ENCODE data around the gene PLCD3. TPM values are rescaled to one million over a fixed set of nuclear protein-coding genes. Genes with fewer than 3 reads are reported as not detected.

The PLCD3 gene
- total RNA-seq, 5 donors from 2014 or later (not counting 1 experiment from before 2014, with no cell fraction given): 3.1 to 9.9 (median 4.8) TPM

GRCh38 chr17:45132572-45133463 lies 503 bp upstream of the PLCD3 start:
- DNase-seq (peak; percentile 32 to 82 (median 62)), ATAC-seq (replicated peaks in 1 of 4) (peak; percentile 29 to 44 (median 36))
- Histone ChIP-seq H3K27ac (ENCODE audit: low read length) (peak overlapping the region; percentile 96), H3K9me3 (no peaks in the 10 kb centered on the region), H3K4me3 (ENCODE audit: control insufficient read depth in 1 of 2, extremely low read depth in 1 of 2, low read length in 1 of 2) (peak overlapping the region; percentile 83 to 100), H3K27me3 (replicated peaks in 1 of 2; ENCODE audit: control insufficient read depth in 2 of 2, extremely low read depth in 1 of 2, insufficient read depth in 2 of 2, low read length in 1 of 2) (peaks cover 0 to 16% of the 10 kb centered on the region in 2 experiments), H3K36me3 (ENCODE audit: control insufficient read depth in 2 of 2, extremely low read depth in 1 of 2, insufficient read depth in 1 of 2, low read length in 1 of 2) (peaks cover 0 to under 1% of the 10 kb centered on the region in 2 donors), H3K4me1 (ENCODE audit: control insufficient read depth in 1 of 2, extremely low read depth in 1 of 2, insufficient read depth in 2 of 2, low read length in 2 of 2) (peaks cover 0 to 33% of the 10 kb centered on the region in 2 experiments)
- peak overlapping the region; percentile 59 to 89 for H3K27ac Mint-ChIP-seq
- ChIA-PET CTCF (interaction anchor here (0.7 to 0.9 kb wide), 3 partner anchors 28 to 121 kb away, joined by 3 to 8 read pairs (median 6); no protein-coding TSS in a partner anchor), POLR2A (interaction anchor here in 1 of 2 donors (0.7 kb wide), 1 partner anchor 41 kb away, joined by 15 read pairs; no protein-coding TSS in a partner anchor)
- H3K27me3 Mint-ChIP-seq: no peaks in the 10 kb centered on the region
- H3K4me1 Mint-ChIP-seq: peaks cover 17 to 23% (median 21%) of the 10 kb centered on the region in 3 donors
- no peaks in the 10 kb centered on the region for H3K9me3 Mint-ChIP-seq
- peak overlapping the region; percentile 87 to 91 (median 89) for H3K4me3 Mint-ChIP-seq
- H3K36me3 Mint-ChIP-seq: no peaks in the 10 kb centered on the region
- 2% methylated on average over 53 of the region's 71 CpGs for WGBS (ENCODE audit: insufficient coverage)

GRCh38 chr17:45131616-45132319 lies 547 bp downstream of the PLCD3 start:
- peak in 2 of 4 experiments; percentile 0 to 1 for ATAC-seq (replicated peaks in 1 of 4)

GRCh38 chr17:45130681-45131615 lies 1.4 kb downstream of the PLCD3 start:
- no peak overlapping the region for H3K27ac ChIP-seq (ENCODE audit: low read length)
- Mint-ChIP-seq H3K4me3 (peak overlapping the region; percentile 62 to 87 (median 66)), H3K9me3 (no peaks in the 10 kb centered on the region), H3K36me3 (no peaks in the 10 kb centered on the region), H3K27me3 (no peaks in the 10 kb centered on the region), H3K27ac (peak overlapping the region in 1 of 2 donors; percentile 39), H3K4me1 (peaks cover 10 to 16% (median 15%) of the 10 kb centered on the region in 3 donors)
- peaks cover 0 to 21% of the 10 kb centered on the region in 2 experiments for H3K4me1 ChIP-seq (ENCODE audit: control insufficient read depth in 1 of 2, extremely low read depth in 1 of 2, insufficient read depth in 2 of 2, low read length in 2 of 2)
- WGBS (ENCODE audit: insufficient coverage): 80% methylated on average over 16 of the region's 17 CpGs
- ChIA-PET POLR2A (no interaction called here), CTCF (interaction anchor here in 1 of 2 donors (0.6 kb wide), 1 partner anchor 63 kb away, joined by 9 read pairs; no protein-coding TSS in a partner anchor)
- DNase-seq: no peak
- no peaks in the 10 kb centered on the region for H3K36me3 ChIP-seq (ENCODE audit: control insufficient read depth in 2 of 2, extremely low read depth in 1 of 2, insufficient read depth in 1 of 2, low read length in 1 of 2)
- no peak for ATAC-seq (replicated peaks in 1 of 4)
- no peak overlapping the region for H3K4me3 ChIP-seq (ENCODE audit: control insufficient read depth in 1 of 2, extremely low read depth in 1 of 2, low read length in 1 of 2)
- H3K9me3 ChIP-seq: no peaks in the 10 kb centered on the region
- peaks cover 0 to 16% of the 10 kb centered on the region in 2 experiments for H3K27me3 ChIP-seq (replicated peaks in 1 of 2; ENCODE audit: control insufficient read depth in 2 of 2, extremely low read depth in 1 of 2, insufficient read depth in 2 of 2, low read length in 1 of 2)

More at GRCh38 chr17:45131616-45132319, 547 bp downstream of the PLCD3 start:
- CTCF ChIA-PET: no interaction called here
- H3K4me1 ChIP-seq (ENCODE audit: control insufficient read depth in 1 of 2, extremely low read depth in 1 of 2, insufficient read depth in 2 of 2, low read length in 2 of 2): peaks cover 0 to 30% of the 10 kb centered on the region in 2 experiments
- peak overlapping the region; percentile 62 to 87 (median 66) for H3K4me3 Mint-ChIP-seq
- H3K4me3 ChIP-seq (ENCODE audit: control insufficient read depth in 1 of 2, extremely low read depth in 1 of 2, low read length in 1 of 2): peak overlapping the region; percentile 39 to 100
- H3K9me3 Mint-ChIP-seq: no peaks in the 10 kb centered on the region
- peak overlapping the region in 1 of 2 donors; percentile 6 for H3K27ac Mint-ChIP-seq
- H3K9me3 ChIP-seq: no peaks in the 10 kb centered on the region
- POLR2A ChIA-PET: no interaction called here
- 16% methylated on average over 36 of the region's 46 CpGs for WGBS (ENCODE audit: insufficient coverage)
- peak overlapping the region; percentile 17 for H3K27ac ChIP-seq (ENCODE audit: low read length)
- peak in 25 of 35 experiments; percentile 17 to 61 (median 34) for DNase-seq
- H3K36me3 Mint-ChIP-seq: no peaks in the 10 kb centered on the region
- no peaks in the 10 kb centered on the region for H3K36me3 ChIP-seq (ENCODE audit: control insufficient read depth in 2 of 2, extremely low read depth in 1 of 2, insufficient read depth in 1 of 2, low read length in 1 of 2)
- no peaks in the 10 kb centered on the region for H3K27me3 Mint-ChIP-seq
- peaks cover 17 to 23% (median 21%) of the 10 kb centered on the region in 3 donors for H3K4me1 Mint-ChIP-seq
- peaks cover 0 to 16% of the 10 kb centered on the region in 2 experiments for H3K27me3 ChIP-seq (replicated peaks in 1 of 2; ENCODE audit: control insufficient read depth in 2 of 2, extremely low read depth in 1 of 2, insufficient read depth in 2 of 2, low read length in 1 of 2)

- H3K27ac Mint-ChIP-seq: peak overlapping the region in 1 of 2 donors; percentile 39
- peak overlapping the region in 2 of 3 donors; percentile 9 to 46 for H3K4me3 Mint-ChIP-seq
Measured at GRCh38 chr17:45129940-45130680, 2.2 kb downstream of the PLCD3 start.

GRCh38 chr17:45129426-45129939 lies 2.8 kb downstream of the PLCD3 start:
- Histone ChIP-seq H3K27me3 (replicated peaks in 1 of 2; ENCODE audit: control insufficient read depth in 2 of 2, extremely low read depth in 1 of 2, insufficient read depth in 2 of 2, low read length in 1 of 2) (peaks cover 0 to 16% of the 10 kb centered on the region in 2 experiments), H3K9me3 (no peaks in the 10 kb centered on the region), H3K27ac (ENCODE audit: low read length) (no peak overlapping the region), H3K4me3 (ENCODE audit: control insufficient read depth in 1 of 2, extremely low read depth in 1 of 2, low read length in 1 of 2) (no peak overlapping the region), H3K36me3 (ENCODE audit: control insufficient read depth in 2 of 2, extremely low read depth in 1 of 2, insufficient read depth in 1 of 2, low read length in 1 of 2) (no peaks in the 10 kb centered on the region), H3K4me1 (ENCODE audit: control insufficient read depth in 1 of 2, extremely low read depth in 1 of 2, insufficient read depth in 2 of 2, low read length in 2 of 2) (peaks cover 0 to 18% of the 10 kb centered on the region in 2 experiments)
- DNase-seq (no peak), ATAC-seq (replicated peaks in 1 of 4) (no peak)
- POLR2A ChIA-PET: no interaction called here
- 93% methylated on average over 4 of the region's 10 CpGs for WGBS (ENCODE audit: insufficient coverage)
- H3K4me3 Mint-ChIP-seq: no peak overlapping the region
- no peaks in the 10 kb centered on the region for H3K36me3 Mint-ChIP-seq
- no peaks in the 10 kb centered on the region for H3K27me3 Mint-ChIP-seq
- peaks cover 3 to 7% (median 6%) of the 10 kb centered on the region in 3 donors for H3K4me1 Mint-ChIP-seq
- H3K27ac Mint-ChIP-seq: no peak overlapping the region
- CTCF ChIA-PET: interaction anchor here in 1 of 2 donors (0.7 kb wide), 1 partner anchor 11 kb away, joined by 3 read pairs; no protein-coding TSS in a partner anchor
- no peaks in the 10 kb centered on the region for H3K9me3 Mint-ChIP-seq

More at GRCh38 chr17:45129940-45130680, 2.2 kb downstream of the PLCD3 start:
- WGBS (ENCODE audit: insufficient coverage): 79% methylated on average over 10 of the region's 13 CpGs
- Histone ChIP-seq H3K4me3 (ENCODE audit: control insufficient read depth in 1 of 2, extremely low read depth in 1 of 2, low read length in 1 of 2) (no peak overlapping the region), H3K27me3 (replicated peaks in 1 of 2; ENCODE audit: control insufficient read depth in 2 of 2, extremely low read depth in 1 of 2, insufficient read depth in 2 of 2, low read length in 1 of 2) (peaks cover 0 to 16% of the 10 kb centered on the region in 2 experiments), H3K36me3 (ENCODE audit: control insufficient read depth in 2 of 2, extremely low read depth in 1 of 2, insufficient read depth in 1 of 2, low read length in 1 of 2) (no peaks in the 10 kb centered on the region), H3K4me1 (ENCODE audit: control insufficient read depth in 1 of 2, extremely low read depth in 1 of 2, insufficient read depth in 2 of 2, low read length in 2 of 2) (peaks cover 0 to 18% of the 10 kb centered on the region in 2 experiments), H3K27ac (ENCODE audit: low read length) (no peak overlapping the region), H3K9me3 (no peaks in the 10 kb centered on the region)
- POLR2A ChIA-PET: no interaction called here
- peaks cover 4 to 8% (median 8%) of the 10 kb centered on the region in 3 donors for H3K4me1 Mint-ChIP-seq
- CTCF ChIA-PET: no interaction called here
- no peaks in the 10 kb centered on the region for H3K27me3 Mint-ChIP-seq
- no peaks in the 10 kb centered on the region for H3K9me3 Mint-ChIP-seq
- ATAC-seq (replicated peaks in 1 of 4) (no peak), DNase-seq (no peak)
- no peaks in the 10 kb centered on the region for H3K36me3 Mint-ChIP-seq

Data from T-cell (primary cell).